ENCODE measurements around the gene SLC38A10.
"Not testable (repeated sequence)": the region's sequence is repeated elsewhere in the genome, so short reads cannot be mapped to it uniquely, and the experiment has no call there.

The SLC38A10 gene

GRCh38 chr17:81314398-81315081 lies 19.4 kb upstream of the SLC38A10 start:
- Histone ChIP-seq H3K4me1 (ENCODE audit: control insufficient read depth, insufficient read depth, low read length) (peaks cover 2% of the 10 kb centered on the region), H3K27me3 (ENCODE audit: control insufficient read depth, insufficient read depth, low read length) (no peaks in the 10 kb centered on the region), H3K36me3 (ENCODE audit: control insufficient read depth, insufficient read depth, low read length) (no peaks in the 10 kb centered on the region), H3K9ac (ENCODE audit: low read length) (no peak overlapping the region), H3K27ac (ENCODE audit: low read depth, low read length) (no peak overlapping the region), H3K4me3 (ENCODE audit: low read length) (no peak overlapping the region)

GRCh38 chr17:81313776-81314397 lies 18.8 kb upstream of the SLC38A10 start:
- Histone ChIP-seq H3K27me3 (ENCODE audit: control insufficient read depth, insufficient read depth, low read length) (no peaks in the 10 kb centered on the region), H3K4me3 (ENCODE audit: low read length) (no peak overlapping the region), H3K36me3 (ENCODE audit: control insufficient read depth, insufficient read depth, low read length) (no peaks in the 10 kb centered on the region), H3K4me1 (ENCODE audit: control insufficient read depth, insufficient read depth, low read length) (peaks cover 5% of the 10 kb centered on the region), H3K9ac (ENCODE audit: low read length) (no peak overlapping the region), H3K27ac (ENCODE audit: low read depth, low read length) (no peak overlapping the region)

- Histone ChIP-seq H3K27ac (ENCODE audit: low read depth, low read length) (no peak overlapping the region), H3K4me1 (ENCODE audit: control insufficient read depth, insufficient read depth, low read length) (peaks cover 5% of the 10 kb centered on the region), H3K36me3 (ENCODE audit: control insufficient read depth, insufficient read depth, low read length) (no peaks in the 10 kb centered on the region), H3K27me3 (ENCODE audit: control insufficient read depth, insufficient read depth, low read length) (no peaks in the 10 kb centered on the region), H3K9ac (ENCODE audit: low read length) (no peak overlapping the region), H3K4me3 (ENCODE audit: low read length) (no peak overlapping the region)
Observed at GRCh38 chr17:81312624-81313325, 17.7 kb upstream of the SLC38A10 start.

DNA sequence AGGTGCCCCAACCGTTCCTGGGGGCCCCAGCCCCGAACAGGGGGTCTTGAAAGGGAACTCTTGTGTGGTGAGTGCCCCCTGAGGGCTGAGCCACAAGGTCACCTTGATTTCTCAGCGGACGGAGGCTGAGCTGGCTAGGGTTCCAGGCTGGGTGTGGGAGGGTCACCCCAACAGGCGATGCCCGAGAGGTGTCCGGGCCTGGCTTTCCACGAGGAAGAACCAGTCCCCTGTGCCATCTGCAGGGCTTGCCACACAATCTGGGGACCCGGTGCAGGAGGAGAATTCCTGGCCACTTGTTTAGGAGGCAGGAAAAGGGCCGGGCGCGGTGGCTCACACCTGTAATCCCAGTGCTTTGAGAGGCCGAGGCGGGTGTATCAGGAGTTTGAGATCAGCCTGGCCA lies 16.8 kb upstream of the SLC38A10 start:
- H3K36me3 ChIP-seq (ENCODE audit: control insufficient read depth, insufficient read depth, low read length), result no peaks in the 10 kb centered on the region
- peaks cover 5% of the 10 kb centered on the region for H3K4me1 ChIP-seq (ENCODE audit: control insufficient read depth, insufficient read depth, low read length)
- H3K4me3 ChIP-seq (ENCODE audit: low read length), result no peak overlapping the region
- no peaks in the 10 kb centered on the region for H3K27me3 ChIP-seq (ENCODE audit: control insufficient read depth, insufficient read depth, low read length)
- no peak overlapping the region for H3K9ac ChIP-seq (ENCODE audit: low read length)
- no peak overlapping the region for H3K27ac ChIP-seq (ENCODE audit: low read depth, low read length)

DNA sequence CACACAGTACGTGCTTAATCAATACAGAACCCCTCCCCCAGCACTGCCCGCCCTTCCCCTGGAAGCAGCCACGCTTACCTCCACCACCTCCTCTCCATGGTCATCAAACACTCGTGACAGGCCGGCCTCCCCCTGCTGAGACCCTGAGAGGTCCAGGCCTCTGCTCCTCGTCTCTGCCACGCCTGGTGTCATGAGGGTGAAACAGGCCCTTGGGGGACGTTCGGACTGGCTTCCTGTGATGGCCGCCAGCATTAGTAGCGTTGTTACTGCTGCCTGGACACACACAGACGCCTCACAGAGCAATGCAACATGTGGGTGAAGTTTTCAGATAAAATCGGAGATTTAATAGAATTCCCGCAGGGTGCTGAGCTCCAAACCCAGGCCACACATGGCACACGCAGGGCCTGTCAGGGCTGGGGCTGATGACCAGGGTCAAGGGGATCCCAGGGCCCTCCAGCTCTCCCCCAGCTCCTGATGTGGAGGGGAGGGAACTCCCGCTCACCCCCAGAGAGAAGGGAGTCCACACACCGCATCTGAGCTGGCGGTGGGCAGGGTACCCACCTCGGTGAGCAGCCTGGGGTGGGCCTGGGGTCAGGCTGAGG lies 15.9 kb upstream of the SLC38A10 start:
- Histone ChIP-seq H3K9ac (ENCODE audit: low read length) (no peak overlapping the region), H3K36me3 (ENCODE audit: control insufficient read depth, insufficient read depth, low read length) (no peaks in the 10 kb centered on the region), H3K4me1 (ENCODE audit: control insufficient read depth, insufficient read depth, low read length) (peaks cover 5% of the 10 kb centered on the region), H3K27me3 (ENCODE audit: control insufficient read depth, insufficient read depth, low read length) (no peaks in the 10 kb centered on the region), H3K4me3 (ENCODE audit: low read length) (no peak overlapping the region), H3K27ac (ENCODE audit: low read depth, low read length) (no peak overlapping the region)

GRCh38 chr17:81309859-81310839 lies 15.0 kb upstream of the SLC38A10 start:
- no peak overlapping the region for H3K9ac ChIP-seq (ENCODE audit: low read length)
- no peaks in the 10 kb centered on the region for H3K36me3 ChIP-seq (ENCODE audit: control insufficient read depth, insufficient read depth, low read length)
- H3K4me1 ChIP-seq (ENCODE audit: control insufficient read depth, insufficient read depth, low read length), result peaks cover 5% of the 10 kb centered on the region
- H3K27me3 ChIP-seq (ENCODE audit: control insufficient read depth, insufficient read depth, low read length), result no peaks in the 10 kb centered on the region
- H3K27ac ChIP-seq (ENCODE audit: low read depth, low read length), result no peak overlapping the region
- peak overlapping the region; percentile 68 for H3K4me3 ChIP-seq (ENCODE audit: low read length)

DNA sequence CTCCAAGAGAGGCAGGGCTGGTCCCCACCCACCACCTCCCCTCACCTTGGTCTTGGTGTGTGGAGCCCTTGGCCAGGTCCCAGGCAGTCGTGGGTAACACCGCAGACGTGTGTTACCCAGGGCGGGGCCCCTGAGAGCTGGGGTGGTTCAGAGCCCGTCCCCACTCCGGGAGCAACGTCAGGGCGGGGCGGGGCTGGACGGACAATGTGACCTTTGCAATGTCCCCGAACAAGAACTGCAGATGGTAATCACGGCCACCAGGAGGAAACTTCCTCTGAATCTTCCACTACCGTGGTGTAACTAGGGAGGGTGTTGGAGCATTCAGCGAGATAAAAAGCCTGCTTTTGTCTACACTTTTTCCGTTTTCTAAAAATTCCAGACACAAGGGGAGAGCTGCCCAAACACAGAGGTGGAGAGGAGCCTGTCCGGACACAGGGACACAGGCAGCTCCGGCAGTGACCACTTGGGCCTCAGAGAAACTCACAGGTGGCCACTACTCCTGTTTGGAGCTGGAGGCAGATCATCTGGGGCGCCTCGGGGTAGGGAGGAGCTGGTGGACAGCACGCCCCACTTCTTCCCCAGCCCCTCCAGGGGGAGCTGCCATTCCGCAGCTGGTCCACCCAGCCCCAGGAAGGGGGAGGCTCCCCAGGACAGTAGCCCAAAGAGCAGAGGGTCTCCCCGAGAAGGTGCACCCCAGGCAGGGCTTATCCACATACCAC lies 14.2 kb upstream of the SLC38A10 start:
- Histone ChIP-seq H3K4me1 (ENCODE audit: control insufficient read depth, insufficient read depth, low read length) (peaks cover 5% of the 10 kb centered on the region), H3K36me3 (ENCODE audit: control insufficient read depth, insufficient read depth, low read length) (no peaks in the 10 kb centered on the region), H3K4me3 (ENCODE audit: low read length) (peak overlapping the region; percentile 68), H3K27ac (ENCODE audit: low read depth, low read length) (peak overlapping the region; percentile 54), H3K9ac (ENCODE audit: low read length) (no peak overlapping the region), H3K27me3 (ENCODE audit: control insufficient read depth, insufficient read depth, low read length) (no peaks in the 10 kb centered on the region)

DNA sequence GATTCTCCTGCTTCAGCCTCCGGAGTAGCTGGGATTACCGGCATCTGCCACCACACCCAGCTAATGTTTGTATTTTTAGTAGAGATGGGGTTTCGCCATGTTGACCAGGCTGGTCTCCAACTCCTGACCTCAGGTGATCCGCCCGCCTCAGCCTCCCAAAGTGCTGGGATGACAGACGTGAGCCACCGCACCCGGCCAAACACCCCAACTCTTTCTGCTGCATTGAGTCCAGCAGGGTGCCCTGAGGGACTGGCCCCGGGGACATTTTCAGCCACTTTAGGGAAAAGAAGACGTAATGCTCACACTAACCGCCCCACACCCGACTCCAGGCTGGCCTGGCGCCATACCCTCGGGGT lies 13.7 kb upstream of the SLC38A10 start:
- H3K27ac ChIP-seq (ENCODE audit: low read depth, low read length); H3K36me3 ChIP-seq (ENCODE audit: control insufficient read depth, insufficient read depth, low read length); H3K27me3 ChIP-seq (ENCODE audit: control insufficient read depth, insufficient read depth, low read length); H3K9ac ChIP-seq (ENCODE audit: low read length); H3K4me1 ChIP-seq (ENCODE audit: control insufficient read depth, insufficient read depth, low read length): not testable (repeated sequence)
- peak overlapping the region; percentile 68 for H3K4me3 ChIP-seq (ENCODE audit: low read length)

GRCh38 chr17:81307636-81308560 lies 12.8 kb upstream of the SLC38A10 start:
- Histone ChIP-seq H3K4me3 (ENCODE audit: low read length) (no peak overlapping the region), H3K4me1 (ENCODE audit: control insufficient read depth, insufficient read depth, low read length) (peaks cover 5% of the 10 kb centered on the region), H3K9ac (ENCODE audit: low read length) (no peak overlapping the region), H3K36me3 (ENCODE audit: control insufficient read depth, insufficient read depth, low read length) (no peaks in the 10 kb centered on the region), H3K27me3 (ENCODE audit: control insufficient read depth, insufficient read depth, low read length) (no peaks in the 10 kb centered on the region), H3K27ac (ENCODE audit: low read depth, low read length) (no peak overlapping the region)

DNA sequence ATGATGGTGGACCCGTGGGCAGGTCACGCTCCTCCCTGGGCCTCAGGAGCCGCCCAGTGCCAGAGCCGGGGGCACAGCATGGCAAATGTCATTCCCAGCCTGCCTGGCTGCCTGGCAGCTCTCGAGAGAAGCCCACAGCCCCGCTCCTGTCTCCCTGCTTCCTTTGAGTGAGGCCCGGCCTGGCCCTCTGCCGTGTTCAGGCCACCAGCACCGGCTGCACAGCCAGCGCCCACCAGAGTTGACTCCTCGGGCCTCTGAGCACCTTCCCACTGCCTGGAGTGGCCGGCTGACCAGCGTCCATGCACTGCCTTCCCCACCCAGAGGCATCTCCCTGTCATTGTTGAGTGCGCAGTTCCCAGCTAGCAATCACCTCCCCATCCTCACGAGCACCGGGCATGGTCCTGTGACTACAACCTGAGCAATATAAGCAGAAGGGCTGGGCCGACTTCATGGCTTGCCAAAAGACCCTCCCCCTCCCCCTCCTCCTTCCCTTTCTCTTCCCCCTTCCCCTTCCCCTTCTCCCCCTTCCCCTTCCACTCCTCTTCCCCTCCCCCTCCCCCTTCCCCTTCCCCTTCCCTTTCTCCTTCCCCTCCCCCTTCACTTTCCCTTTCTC lies 11.9 kb upstream of the SLC38A10 start:
- H3K36me3 ChIP-seq (ENCODE audit: control insufficient read depth, insufficient read depth, low read length), result no peaks in the 10 kb centered on the region
- peaks cover 5% of the 10 kb centered on the region for H3K4me1 ChIP-seq (ENCODE audit: control insufficient read depth, insufficient read depth, low read length)
- no peaks in the 10 kb centered on the region for H3K27me3 ChIP-seq (ENCODE audit: control insufficient read depth, insufficient read depth, low read length)
- H3K9ac ChIP-seq (ENCODE audit: low read length), result no peak overlapping the region
- H3K4me3 ChIP-seq (ENCODE audit: low read length), result no peak overlapping the region
- no peak overlapping the region for H3K27ac ChIP-seq (ENCODE audit: low read depth, low read length)

All from rectal smooth muscle tissue (tissue), 1 donor.